Ecto neural progenitor cell (in vitro differentiated cells): ENCODE measurements around the gene NR1H4.
A peak's percentile ranks its signal among the peaks of the same experiment; 100 is the strongest.
"Not testable (repeated sequence)": the region's sequence is repeated elsewhere in the genome, so short reads cannot be mapped to it uniquely, and the experiment has no call there.

Source experiments
- DNase-seq: peaks from one replicate; pipeline ENCODE4 v3.0.0-alpha.2; 2018; ENCODE audit warnings: low spot score

Gene NR1H4

GRCh38 chr12:100572184-100572583, 98.5 kb downstream of the NR1H4 start:
- DNase-seq = no peak

- peak; percentile 98 for DNase-seq
Measured at GRCh38 chr12:100573292-100574186, 99.9 kb downstream of the NR1H4 start, which contains the start of gene GAS2L3. TSS of gene GAS2L3 (plus strand) at chr12:100573684. CDS start at chr12:100594905, 21,221 bp downstream.

GRCh38 chr12:100574187-100575074, 100.8 kb downstream of the NR1H4 start:
- DNase-seq = peak; percentile 64

GRCh38 chr12:100576331-100577036, 102.8 kb downstream of the NR1H4 start:
- DNase-seq = no peak

GRCh38 chr12:100578923-100579322, 105.3 kb downstream of the NR1H4 start:
- no peak for DNase-seq

GRCh38 chr12:100579844-100580243, 106.2 kb downstream of the NR1H4 start:
- no peak for DNase-seq

- no peak for DNase-seq
Measured at GRCh38 chr12:100584256-100584655, 110.6 kb downstream of the NR1H4 start.

- DNase-seq = no peak
Measured at GRCh38 chr12:100591979-100592378, 118.3 kb downstream of the NR1H4 start.

- no peak for DNase-seq
Measured at GRCh38 chr12:100593490-100593889, 119.8 kb downstream of the NR1H4 start.

- DNase-seq = no peak
Measured at GRCh38 chr12:100601626-100602025, 128.0 kb downstream of the NR1H4 start.

- DNase-seq = not testable (repeated sequence)
Measured at GRCh38 chr12:100602997-100603396, 129.3 kb downstream of the NR1H4 start.

- no peak for DNase-seq
Measured at GRCh38 chr12:100608776-100609175, 135.1 kb downstream of the NR1H4 start.

- no peak for DNase-seq
Measured at GRCh38 chr12:100610666-100611430, 137.2 kb downstream of the NR1H4 start.

GRCh38 chr12:100612606-100613005, 138.9 kb downstream of the NR1H4 start:
- no peak for DNase-seq
